PC-9 (cell line): Measurements from ENCODE around the gene ROPN1B.

Source experiments
- CTCF ChIP-seq: fragments of 200-600 bp; sonication (generic); conservative IDR thresholded peaks from 2 replicates; pipeline ENCODE4 v1.6.1; 2017; ENCODE audit warnings: mixed run types, antibody characterized with exemption, mild to moderate bottlenecking, moderate library complexity
- EZH2 ChIP-seq: fragments of 200-600 bp; sonication (generic); IDR thresholded peaks from 2 replicates; pipeline ENCODE4 v1.8.0; 2017; ENCODE audit warnings: antibody characterized with exemption, low read depth

- TF ChIP-seq CTCF, result no peak
- TF ChIP-seq EZH2, result no peak
Measured at GRCh38 chr3:126021702-126022101, 52.7 kb downstream of the ROPN1B start.
